ENCODE measurements around the gene TMEM156. TPM values are rescaled to one million over a fixed set of nuclear protein-coding genes. Genes with fewer than 3 reads are reported as not detected.

TMEM156 gene
- total RNA-seq, 1 donor from 2014 or later, result not detected

DNA sequence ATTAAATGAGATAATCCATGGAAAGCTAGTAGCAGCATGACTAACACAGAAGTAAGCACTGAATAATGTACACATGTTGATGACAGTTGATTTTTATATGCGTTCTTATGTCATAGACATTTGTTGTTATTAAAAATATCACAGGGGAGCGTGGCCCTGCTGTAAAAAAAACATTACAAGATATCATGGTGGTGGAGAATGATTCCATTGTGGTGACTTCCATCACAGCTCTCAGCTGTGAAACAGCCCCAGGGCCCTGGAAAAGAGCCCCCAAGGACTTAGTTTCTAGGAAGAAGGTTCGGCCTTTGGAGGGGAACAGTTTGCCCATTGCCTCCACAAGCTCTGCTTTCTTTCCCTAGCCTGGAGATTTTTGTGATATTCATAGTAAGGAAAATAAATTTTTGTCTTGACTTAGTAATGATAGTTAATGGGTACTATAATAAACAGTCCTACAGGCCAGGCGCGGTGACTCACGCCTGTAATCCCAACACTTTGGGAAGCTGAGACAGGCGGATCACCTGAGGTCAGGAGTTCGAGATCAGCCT lies 114.7 kb downstream of the TMEM156 start:
- Mint-ChIP-seq H3K9me3 (ENCODE audit: low read depth) (peaks cover 4% of the 10 kb centered on the region), H3K27ac (no peak overlapping the region), H3K36me3 (ENCODE audit: insufficient read depth) (peaks cover 24% of the 10 kb centered on the region), H3K27me3 (no peaks in the 10 kb centered on the region), H3K4me1 (ENCODE audit: low read depth) (no peaks in the 10 kb centered on the region), H3K4me3 (ENCODE audit: low read depth) (no peak overlapping the region)
- no peak for DNase-seq (ENCODE audit: low spot score, unreplicated experiment)
- TF ChIP-seq, protein P1, sequence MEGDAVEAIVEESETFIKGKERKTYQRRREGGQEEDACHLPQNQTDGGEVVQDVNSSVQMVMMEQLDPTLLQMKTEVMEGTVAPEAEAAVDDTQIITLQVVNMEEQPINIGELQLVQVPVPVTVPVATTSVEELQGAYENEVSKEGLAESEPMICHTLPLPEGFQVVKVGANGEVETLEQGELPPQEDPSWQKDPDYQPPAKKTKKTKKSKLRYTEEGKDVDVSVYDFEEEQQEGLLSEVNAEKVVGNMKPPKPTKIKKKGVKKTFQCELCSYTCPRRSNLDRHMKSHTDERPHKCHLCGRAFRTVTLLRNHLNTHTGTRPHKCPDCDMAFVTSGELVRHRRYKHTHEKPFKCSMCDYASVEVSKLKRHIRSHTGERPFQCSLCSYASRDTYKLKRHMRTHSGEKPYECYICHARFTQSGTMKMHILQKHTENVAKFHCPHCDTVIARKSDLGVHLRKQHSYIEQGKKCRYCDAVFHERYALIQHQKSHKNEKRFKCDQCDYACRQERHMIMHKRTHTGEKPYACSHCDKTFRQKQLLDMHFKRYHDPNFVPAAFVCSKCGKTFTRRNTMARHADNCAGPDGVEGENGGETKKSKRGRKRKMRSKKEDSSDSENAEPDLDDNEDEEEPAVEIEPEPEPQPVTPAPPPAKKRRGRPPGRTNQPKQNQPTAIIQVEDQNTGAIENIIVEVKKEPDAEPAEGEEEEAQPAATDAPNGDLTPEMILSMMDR (IDR thresholded peaks at IDR 0.05; ENCODE audit: unreplicated experiment), result no peak

Other genes starting within 250 kb of the TMEM156 start
- 1.7 and 2.1 TPM in 2 replicates for gene TLR10, start 249.4 kb downstream of the TMEM156 start, total RNA-seq
- gene TLR1, start 227.6 kb downstream of the TMEM156 start, total RNA-seq, result 3.0 and 3.1 TPM in 2 replicates
- 0.89 and 1.1 TPM in 2 replicates for gene TLR6, start 175.6 kb downstream of the TMEM156 start, total RNA-seq
- 31.2 and 32.6 TPM in 2 replicates for gene FAM114A1, start 164.6 kb downstream of the TMEM156 start, total RNA-seq
- gene KLHL5, start 29.8 kb upstream of the TMEM156 start, total RNA-seq, result 44.8 and 49.8 TPM in 2 replicates
- gene WDR19, start 150.1 kb upstream of the TMEM156 start, total RNA-seq, result 80.5 and 81.3 TPM in 2 replicates